ENCODE results near the gene MMP14.
"Not testable (repeated sequence)": the region's sequence is repeated elsewhere in the genome, so short reads cannot be mapped to it uniquely, and the experiment has no call there.

The MMP14 gene

DNA sequence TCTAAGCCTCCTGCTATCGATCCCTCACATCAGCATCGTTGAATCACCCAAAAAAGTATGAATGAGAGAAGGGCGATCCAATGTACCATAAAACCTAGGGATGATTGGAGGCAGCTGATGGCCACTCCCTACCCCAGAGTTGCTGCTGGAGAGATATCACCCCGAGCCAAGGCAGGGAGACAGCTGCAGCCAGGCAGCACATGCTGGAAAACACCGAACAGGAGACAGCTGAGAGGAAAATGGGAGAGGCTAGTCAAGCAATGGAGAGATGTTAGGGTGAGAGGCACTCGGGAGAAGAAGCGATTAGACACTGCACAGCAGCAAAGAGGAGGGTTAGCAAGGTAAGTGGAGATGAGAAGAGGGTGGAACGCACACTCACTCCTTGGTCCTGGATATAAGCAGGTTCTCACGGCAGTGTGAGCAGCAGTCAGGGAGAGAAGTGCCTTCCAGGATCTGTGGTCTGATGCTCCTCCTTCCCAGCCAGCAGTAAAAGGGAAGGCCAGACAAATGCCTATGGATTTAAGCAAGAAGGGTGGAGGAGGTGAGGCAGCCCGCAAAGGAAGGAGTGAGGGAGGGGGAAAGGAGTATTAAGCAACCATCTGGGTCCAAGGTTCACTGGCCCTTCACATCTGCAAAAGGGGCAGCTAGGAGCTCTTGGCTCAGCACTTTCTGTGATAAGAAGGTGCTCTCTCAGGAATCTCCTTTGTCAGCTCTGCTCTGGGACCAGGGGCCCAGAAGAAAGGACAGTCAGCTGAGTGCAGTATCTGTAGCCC lies 21.3 kb upstream of the MMP14 start, which contains the start of gene SLC7A7:
Gene SLC7A7 (minus strand): TSS at position 495 of the 773 bp plus-strand sequence. CDS start 2,037 bp downstream, outside the sequence.
- DNase-seq (ENCODE audit: low spot score), result no peak

DNA sequence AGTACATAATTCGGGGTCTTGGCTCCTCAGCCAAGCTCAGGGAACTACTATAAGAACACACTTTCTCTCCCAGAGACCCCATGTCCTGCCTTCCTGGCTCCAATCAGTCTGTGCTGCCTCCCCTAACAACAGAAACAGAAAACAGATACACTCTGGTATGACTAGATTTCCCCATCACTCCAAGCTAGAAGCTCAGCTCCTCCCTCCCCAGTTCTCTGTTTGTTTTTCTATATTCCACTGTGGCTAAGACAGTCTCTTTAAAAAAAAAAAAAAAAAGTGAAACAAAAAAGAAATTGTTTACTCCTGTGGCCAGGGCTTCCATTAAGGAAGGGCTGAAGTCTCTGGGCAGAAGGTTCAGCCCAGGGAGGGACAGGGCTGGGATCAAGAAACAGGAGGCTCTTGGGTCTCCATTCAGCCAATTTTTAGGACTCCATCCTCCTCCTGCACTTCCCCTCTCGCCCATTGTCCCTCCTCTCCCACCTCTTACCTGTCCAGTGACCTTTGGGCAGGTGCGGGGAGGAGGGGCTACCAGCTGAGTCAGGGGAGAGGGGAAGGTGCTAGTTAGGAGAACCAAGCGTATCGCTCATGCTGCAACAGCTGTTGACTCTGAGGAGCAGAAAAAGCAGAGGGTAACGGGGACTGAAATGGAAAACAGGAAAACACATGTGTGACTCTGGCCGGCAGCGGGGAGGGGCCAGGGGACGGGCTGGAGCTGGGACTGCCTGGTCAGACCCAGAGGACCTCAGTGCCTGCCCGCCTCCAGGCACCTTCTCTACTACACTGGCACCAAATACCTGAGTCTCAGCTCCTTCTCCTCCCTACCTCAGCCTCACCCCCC lies 17.0 kb upstream of the MMP14 start:
- no peak for DNase-seq (ENCODE audit: low spot score)

- DNase-seq (ENCODE audit: low spot score), result no peak
Observed at GRCh38 chr14:22820731-22821130, 15.7 kb upstream of the MMP14 start.

- no peak for DNase-seq (ENCODE audit: low spot score)
Observed at GRCh38 chr14:22821193-22822015, 15.0 kb upstream of the MMP14 start.

- peak; percentile 58 for DNase-seq (ENCODE audit: low spot score)
Observed at GRCh38 chr14:22822016-22822570, 14.3 kb upstream of the MMP14 start.

DNA sequence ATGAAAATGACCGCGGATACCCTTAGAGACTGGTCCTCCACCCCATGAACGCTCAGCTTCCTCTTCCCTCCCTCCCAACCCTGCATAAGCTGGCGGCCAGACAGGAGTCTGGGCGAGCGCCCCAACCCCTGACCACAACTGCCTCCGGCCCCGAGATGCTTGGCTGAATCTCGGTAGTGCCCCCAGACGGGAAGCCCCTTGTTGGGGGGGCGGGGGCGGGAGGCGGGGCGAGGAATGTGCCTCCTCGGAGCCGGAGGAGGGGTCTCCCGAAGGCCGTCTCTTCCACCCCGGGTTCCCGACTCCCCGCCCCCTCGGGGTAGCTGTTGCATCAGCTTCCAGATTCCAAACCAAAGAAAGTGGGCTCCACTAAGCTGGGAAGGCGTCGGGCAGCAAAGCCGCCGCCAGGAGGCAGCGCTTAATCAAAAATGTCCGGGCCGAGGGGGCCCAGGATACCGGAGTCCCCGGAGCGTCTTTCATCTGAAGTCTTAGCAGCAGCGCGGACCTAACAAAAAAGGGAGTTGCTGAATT lies 13.8 kb upstream of the MMP14 start:
- peak; percentile 93 for DNase-seq (ENCODE audit: low spot score)

DNA sequence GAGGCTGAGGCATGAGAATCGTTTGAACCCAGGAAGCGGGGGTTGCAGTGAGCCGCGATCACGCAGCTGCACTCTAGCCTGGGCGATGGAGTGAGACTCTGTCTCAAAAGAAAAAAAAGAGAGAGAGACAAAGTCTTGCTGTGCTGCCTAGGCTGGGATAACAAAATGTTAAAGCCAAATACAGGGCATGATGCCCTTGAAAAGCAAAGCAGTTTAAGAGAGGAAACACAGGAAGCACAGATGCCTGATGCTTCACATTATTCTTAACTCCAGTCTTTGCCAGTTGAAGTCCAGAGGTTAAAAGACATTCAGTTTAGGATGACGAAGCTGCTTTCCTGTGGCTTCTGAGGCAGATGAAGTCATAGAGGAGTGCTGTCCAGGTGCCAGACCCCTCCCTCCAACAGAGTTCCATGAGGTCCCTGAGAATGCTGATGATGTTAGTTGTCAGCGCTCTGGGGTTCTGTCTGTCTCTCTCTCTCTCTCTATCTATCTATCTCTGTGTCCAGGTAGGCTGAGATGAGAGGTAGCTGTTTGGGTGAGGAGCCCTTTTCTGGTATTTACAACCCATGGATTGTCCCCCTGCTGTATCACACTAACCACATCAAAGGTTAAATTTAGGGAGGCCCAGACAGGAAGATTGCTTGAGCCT lies 11.6 kb upstream of the MMP14 start:
- no peak for DNase-seq (ENCODE audit: low spot score)

- not testable (repeated sequence) for DNase-seq (ENCODE audit: low spot score)
Observed at GRCh38 chr14:22829076-22829660, 7.2 kb upstream of the MMP14 start.

- DNase-seq (ENCODE audit: low spot score), result peak; percentile 88
Observed at GRCh38 chr14:22829661-22830442, 6.5 kb upstream of the MMP14 start, which contains the start of gene MRPL52. MRPL52 (plus strand) TSS chr14:22829887; CDS start chr14:22829913, 26 bp downstream.

- DNase-seq (ENCODE audit: low spot score), result no peak
Observed at GRCh38 chr14:22830443-22831010, 5.9 kb upstream of the MMP14 start.

GRCh38 chr14:22835505-22835904 lies 880 bp upstream of the MMP14 start:
- DNase-seq (ENCODE audit: low spot score), result no peak

GRCh38 chr14:22837114-22837749 lies 847 bp downstream of the MMP14 start:
- peak; percentile 66 for DNase-seq (ENCODE audit: low spot score)

DNA sequence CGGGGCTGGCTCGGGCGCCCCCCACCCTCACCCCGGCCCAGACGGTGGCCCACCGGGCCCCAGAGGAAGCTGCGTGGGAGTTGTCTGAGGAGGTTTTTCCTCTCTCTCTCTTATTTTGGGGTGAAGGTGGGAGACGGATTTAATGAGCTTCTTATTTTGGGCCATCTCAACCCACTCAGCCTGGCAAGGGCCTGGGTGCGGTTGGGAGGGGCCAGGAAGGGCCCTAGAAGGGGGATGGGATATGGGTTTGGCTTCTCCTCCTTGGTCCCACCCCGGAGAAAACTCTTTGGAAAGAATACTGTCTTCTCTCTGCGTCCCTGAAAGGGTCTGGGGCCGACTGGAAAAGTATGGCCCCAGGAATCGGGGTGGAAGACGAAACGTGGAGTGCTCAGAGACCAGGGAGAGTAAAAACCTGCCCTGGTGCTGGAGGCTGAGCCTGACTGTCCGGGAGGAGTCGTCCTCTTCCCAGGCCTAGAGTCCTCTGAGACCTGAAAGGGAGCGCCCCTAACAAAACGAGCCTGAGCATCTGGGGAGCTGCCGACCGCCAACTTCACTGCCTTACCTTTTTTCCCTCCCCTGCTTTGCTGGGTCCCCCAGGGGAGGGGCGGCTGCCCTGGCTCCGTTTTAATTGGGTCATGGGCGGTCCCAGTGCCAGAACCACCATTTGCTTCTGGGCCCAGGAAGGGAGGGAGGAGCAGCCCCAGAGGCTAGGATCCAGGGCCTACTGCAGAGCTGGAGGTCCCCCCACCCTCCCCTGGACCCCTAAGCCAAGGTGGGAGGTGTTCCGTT lies 1.6 kb downstream of the MMP14 start:
- no peak for DNase-seq (ENCODE audit: low spot score)

DNA sequence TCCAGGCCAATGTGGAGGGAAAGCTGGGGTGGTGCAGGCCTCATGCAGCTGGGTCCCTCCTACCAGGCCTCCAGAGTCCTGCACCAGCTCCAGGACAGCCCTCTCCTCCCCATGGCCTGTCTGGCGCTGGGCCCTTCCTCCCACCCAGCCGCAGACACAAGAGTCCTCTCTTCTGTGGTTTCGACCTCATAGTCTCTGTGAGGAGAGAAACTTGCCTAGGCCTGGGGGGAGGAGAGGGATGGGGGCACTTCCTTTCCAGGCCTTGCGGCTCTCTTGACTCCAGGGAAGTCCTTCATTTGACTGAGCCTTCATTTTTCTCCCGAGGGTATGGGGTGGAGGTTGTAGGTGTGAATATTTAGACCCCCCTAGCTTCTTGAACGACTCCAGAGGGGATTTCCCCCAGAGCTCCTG lies 2.3 kb downstream of the MMP14 start:
- no peak for DNase-seq (ENCODE audit: low spot score)

GRCh38 chr14:22839159-22839779 lies 2.9 kb downstream of the MMP14 start:
- no peak for DNase-seq (ENCODE audit: low spot score)

GRCh38 chr14:22841311-22841710 lies 4.9 kb downstream of the MMP14 start:
- DNase-seq (ENCODE audit: low spot score), result no peak

- DNase-seq (ENCODE audit: low spot score), result no peak
Observed at GRCh38 chr14:22841769-22842168, 5.4 kb downstream of the MMP14 start.
